ENCODE data around the gene CBX4.

Gene CBX4

GRCh38 chr17:79799174-79799537 lies 40.1 kb downstream of the CBX4 start:
- no peak for DNase-seq

DNA sequence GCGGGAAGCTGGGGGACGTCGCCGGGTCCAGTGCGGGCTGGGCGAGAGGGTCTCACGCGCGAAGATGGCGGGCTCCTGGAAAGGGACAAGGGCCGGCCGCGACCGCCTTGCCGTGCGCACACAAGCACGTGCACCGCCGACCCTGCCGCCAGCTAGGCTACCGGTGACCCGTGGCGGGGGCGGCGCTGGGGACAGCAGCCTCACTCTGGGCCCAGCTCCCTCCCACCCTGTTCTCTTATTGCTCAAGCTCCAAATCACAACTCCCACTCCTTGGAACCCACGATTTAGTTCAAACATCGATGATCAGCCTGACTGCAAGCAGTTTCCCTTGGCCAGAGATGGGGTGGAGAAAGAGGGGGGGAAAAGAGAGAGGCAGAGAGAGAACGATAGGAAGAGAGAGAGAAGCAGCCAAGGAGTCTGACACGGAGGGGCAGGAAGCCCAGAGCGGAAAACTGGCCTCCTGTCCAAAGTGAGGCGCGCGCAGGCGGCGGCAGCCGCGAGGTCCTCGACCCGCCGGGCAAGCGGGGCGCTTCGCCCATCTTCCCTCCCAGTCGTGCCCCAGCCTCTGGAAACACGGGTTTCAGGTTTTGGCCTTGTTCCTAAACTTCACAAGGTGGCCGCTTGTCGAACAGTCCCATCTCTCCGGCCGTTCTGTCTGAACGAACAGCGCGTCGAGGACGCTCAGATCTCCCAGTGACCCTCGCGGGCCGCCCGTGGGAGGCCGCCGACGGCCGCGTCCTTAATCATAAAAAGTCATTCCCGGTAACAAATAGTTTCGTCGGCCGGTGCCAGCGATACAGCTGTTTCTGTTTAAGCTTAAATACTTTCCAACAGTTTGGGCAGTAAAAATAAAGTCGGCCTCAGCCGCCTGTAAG lies 40.7 kb downstream of the CBX4 start:
- DNase-seq = peak in 3 of 4 experiments; percentile 33 to 51 (median 45)

DNA sequence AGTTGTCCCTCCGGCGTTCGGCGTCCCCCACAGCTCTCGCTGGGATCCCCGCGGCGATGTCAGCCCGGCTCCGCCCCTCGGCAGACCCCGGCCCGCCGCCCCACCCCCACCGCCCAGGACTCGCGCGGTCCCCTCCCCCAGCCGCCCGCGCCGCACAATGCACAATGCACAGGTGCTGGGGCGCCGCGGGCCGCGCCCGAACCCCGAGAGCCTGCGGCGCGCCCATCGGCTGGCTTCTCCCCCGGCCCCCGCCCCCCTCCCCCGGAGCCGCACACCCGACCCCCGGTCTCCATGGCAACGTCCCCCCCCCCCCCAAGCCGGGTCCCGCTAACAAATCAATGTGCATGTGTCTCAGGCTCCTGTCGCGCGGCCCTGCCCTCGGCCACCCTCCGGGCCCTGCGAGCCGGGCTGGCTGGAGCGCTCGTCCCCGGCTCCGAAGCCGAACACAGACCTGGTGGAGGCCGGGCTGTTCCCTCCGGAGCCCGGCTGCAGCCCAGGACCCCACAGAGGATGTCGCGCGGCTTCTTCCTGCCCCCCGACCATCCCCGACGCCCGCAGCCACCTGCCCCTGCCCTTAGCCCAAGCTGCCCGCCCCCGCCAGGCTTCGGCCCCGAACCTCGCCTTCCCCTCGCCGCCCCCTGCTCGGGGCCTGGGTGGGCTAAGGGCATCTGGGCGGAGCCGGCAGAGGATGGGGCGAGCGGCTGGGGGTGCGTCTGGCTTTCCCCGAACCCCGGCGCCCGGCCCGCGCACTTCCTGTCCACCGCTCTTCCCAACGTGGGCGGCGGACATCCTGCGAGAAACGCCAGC lies 41.5 kb downstream of the CBX4 start:
- peak in 1 of 4 experiments; percentile 49 for DNase-seq

DNA sequence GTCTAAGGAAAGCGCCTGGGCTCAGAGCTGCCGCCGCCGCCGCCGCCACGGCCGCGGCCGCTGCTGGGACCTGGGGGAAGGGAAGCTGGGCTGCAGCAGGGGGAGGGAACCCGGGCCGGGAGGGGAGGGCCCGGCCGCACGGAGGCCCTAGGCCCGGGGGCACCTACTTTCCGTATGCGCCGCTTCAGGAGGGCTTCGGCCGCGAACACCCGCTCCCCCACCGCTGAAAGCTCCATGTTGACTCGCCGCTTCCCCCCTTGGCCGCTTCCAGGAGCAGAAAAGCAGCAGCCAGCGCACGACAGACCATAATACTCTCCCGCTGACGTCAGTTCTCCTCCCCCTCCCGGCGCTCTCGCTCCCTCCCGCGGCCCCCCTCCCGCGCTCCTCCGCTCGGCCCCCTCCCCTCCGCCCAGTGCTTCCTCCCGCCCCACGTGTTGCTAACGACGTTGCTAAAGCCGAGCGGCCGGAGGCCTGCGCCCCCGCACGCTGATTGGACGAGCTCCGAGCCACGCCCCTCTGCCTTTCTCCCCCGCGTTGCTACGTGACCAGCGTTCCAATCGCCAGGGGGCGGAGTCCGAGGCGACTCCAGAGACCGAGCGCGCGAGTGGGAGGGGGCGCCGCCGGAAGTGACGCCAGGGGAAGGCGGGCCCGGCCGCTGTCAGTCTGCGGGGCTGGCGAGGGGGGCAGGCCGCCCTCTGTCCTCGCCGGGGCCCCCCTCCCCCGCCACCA lies 42.3 kb downstream of the CBX4 start, which contains the start of gene CBX8:
Gene CBX8, minus strand, starts transcription at position 315 of the 729 bp plus-strand sequence. Its CDS starts 79 bp downstream, at position 236.
- DNase-seq = peak; percentile 100

GRCh38 chr17:79796444-79796762 lies 42.8 kb downstream of the CBX4 start:
- DNase-seq = peak in 2 of 4 experiments; percentile 45 to 52

DNA sequence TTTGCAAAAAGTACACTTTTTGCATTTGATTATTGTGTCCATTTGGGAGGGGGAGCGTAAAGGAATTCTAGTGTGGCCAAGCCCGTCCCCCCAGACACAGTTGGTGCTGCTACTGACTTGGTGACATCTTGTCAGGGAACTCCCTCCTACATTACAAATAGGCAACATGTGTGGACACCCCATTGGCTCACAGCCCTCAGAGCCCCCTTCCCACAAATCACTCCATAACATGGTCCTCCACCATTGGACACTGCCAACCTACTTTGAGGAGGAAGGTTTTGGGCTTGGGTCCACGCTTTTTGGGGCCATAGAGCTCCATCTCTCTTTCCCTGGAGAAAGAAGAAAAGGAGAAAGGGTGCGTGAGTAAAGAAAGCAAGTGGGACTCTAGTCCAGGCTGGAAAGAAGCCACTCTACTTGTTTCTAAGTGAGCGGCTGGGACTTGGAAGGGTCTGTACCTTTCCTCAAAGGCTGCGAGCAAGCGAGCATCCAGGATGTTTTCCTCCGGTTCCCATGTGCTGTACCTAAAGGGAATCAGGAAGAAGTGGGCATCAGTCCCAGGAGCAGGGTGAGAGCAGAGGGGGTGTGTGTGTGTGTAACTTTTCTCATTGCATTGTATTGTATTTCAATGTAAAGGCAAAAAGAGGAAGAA lies 43.3 kb downstream of the CBX4 start:
- DNase-seq = peak in 1 of 4 experiments; percentile 61

DNA sequence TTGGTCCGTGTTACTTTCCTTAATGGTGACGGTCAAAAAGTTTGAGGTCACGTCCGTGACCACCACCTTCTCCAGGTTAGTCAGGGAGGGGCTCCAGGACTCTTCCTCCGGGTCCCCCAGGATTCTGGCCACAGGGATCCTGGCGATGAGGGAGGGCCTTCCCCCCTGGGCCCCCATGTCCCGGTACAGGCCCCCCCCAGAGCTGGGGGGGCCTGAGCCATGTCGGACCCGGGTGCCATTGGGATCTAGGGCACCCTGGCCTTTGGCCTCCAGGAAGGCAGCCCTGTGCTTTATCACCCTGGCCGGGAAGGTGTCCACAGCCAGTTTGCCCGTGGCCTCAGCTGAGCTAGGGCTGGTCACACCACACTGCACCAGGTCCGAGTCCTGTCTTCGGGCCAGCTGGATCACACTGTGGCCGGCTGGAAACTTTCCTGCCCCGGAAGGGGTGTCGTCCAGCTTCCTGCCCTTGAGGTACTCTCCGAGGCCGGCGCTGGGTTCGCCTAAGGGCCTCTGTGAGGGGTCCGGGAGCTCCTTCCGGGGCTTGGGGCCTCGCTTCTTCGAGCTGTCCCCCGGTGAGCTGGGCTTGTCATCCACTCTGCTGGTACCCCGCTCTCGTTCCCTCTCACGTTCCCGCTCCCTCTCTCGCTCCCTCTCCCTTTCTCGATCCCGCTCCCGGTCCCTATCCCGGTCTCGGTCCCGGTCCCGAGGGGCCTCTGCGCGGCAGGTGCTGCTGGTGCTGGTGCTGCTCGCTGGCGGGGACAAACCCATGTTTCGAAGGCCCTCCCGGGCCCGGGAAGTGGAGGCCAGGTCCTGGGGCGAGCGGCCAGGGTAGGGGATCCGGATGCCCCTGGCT lies 44.4 kb downstream of the CBX4 start:
- DNase-seq = no peak

- DNase-seq = no peak
Observed at GRCh38 chr17:79793924-79794304, 45.3 kb downstream of the CBX4 start.

- no peak for DNase-seq
Observed at GRCh38 chr17:79792984-79793923, 46.0 kb downstream of the CBX4 start.

DNA sequence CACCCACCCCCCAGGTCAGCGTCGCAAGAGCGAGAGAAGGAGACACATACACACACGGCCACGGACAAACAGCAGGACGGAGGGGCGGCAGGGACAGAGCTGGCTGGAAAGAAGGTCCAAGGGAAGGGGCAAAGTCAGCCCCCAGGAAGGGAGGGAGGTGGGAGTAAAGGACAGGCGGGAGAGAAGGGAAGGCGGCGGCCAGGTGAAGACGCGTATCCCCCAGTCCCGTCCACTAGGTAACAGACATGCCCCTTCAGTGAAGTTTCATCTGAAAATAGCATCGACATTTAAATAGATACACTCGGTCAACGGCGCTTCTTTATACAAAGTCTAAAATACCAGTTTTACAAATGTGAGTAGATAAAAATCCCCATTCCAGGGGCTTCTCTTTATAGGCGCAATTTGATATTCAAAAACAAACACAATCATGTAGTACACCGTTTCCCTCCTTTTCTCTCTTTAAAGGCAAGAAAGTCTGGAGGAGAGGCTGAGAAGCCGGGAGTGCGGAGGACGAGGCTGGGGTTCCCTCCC lies 46.8 kb downstream of the CBX4 start:
- DNase-seq = no peak

DNA sequence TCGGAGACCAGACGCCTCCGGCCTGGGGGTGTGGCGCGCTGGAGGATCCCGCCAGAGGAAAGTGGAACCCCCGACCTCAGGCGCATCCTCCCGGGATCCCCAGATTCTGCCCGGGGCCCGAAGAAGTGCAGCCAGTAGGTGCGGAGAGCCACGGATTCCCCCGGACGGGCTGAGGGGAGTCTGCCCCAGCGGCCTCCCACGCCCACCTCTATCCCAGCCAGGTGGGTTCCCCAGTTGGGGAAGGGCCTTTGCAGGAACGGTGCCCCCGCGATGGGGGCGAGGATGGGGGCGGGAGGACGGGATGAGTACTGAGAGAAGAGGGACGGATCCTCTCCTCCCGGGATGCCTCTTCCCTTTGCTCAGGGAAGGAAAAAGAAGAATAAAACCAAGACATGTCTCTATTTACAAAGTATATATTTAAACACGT lies 47.5 kb downstream of the CBX4 start:
- no peak for DNase-seq

GRCh38 chr17:79790805-79791734 lies 48.2 kb downstream of the CBX4 start:
- peak in 1 of 4 experiments; percentile 43 for DNase-seq

DNA sequence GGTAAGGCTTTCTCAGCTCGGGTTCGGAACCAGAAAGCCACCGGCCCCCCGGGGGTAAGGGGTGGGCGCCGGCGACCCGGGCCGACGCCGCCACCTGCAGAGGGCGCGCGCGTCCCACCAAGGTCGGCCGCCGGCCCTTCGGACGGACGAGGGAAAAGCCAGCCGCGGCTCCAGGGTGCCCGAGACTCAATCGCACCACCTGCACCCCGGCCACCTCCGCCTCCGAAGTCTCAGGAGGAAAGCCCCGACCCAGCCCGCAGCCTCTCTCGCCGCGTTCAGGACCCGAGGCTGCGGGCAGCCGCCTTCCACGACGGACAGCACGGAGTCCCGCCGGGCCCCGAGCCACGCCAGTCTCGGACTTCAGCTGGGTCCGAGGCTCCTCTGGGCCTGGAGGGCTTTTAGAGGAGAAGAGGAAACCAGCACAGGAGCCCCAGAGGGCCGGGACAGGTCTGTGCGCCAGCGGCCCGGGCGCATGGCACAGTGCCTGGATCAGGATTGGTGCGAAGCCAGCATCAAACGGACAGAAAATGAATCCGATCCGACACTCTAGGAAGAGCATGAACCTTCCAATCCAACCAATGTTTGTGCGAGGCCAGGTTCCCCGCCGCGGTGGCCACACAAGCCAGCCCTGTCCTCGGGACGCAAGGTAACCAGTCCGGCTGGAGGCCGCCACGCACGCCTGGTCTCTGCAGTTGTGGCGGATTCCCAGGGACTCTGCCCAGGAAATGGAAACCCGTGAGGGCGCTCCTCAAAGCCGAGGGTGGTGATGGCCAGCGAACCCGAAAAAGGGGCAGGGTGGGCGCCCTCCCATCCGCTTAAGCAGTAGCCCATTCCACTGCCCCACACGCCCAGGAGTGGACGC lies 49.1 kb downstream of the CBX4 start:
- peak in 3 of 4 experiments; percentile 50 to 83 (median 78) for DNase-seq

GRCh38 chr17:79788989-79789942 lies 50.0 kb downstream of the CBX4 start:
- peak in 1 of 4 experiments; percentile 13 for DNase-seq

DNA sequence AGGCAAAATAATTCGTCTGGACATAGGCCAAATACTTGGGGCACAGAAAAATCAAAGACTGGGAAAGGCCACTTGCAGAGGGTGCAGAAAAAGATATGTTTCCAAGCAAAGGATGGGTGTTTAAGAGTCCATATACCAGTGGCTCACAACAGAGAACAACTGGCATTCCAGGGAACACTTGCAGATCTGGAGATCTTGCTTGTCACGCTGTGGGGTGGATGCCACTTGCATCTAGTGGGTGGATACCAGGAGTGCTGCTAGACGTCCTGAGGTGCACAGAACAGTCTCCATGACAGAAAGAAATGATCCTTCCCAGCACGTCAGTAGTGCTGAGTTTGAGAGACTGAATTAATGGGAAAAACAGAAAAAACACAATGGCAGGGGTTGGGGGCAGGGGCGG lies 50.8 kb downstream of the CBX4 start:
- no peak for DNase-seq

GRCh38 chr17:79786930-79787643 lies 52.2 kb downstream of the CBX4 start:
- DNase-seq = no peak

All from suppressor macrophage (primary cell).